CD4-positive, alpha-beta T cell (primary cell): Measurements from ENCODE around the gene PHEX. TPM values are rescaled to one million over a fixed set of nuclear protein-coding genes. Genes with fewer than 3 reads are reported as not detected.

Experiments
- ATAC-seq: fragments of 200-7000 bp; cut with Tn5 transposase; one replicate; pipeline ENCODE4 v1.10.0; 2022; ENCODE audit warnings: mild to moderate bottlenecking; ENCODE audit not compliant: poor library complexity
- CTCF ChIA-PET: fragments of 350-600 bp; sonication (Branson Sonifier 250); formaldehyde crosslinking; loops from one replicate; lab custom pipeline; 2021; ENCODE audit warnings: antibody characterized with exemption, inconsistent platforms; lab: Charles Lee
- POLR2A ChIA-PET: fragments of 350-600 bp; sonication (Branson Sonifier 250); formaldehyde crosslinking; loops from one replicate; lab custom pipeline; 2021; ENCODE audit warnings: antibody characterized with exemption, inconsistent platforms; lab: Charles Lee
- DNase-seq, 14 experiments: peaks; one replicate each; pipeline ENCODE4 v3.0.0-alpha.2; 2013 to 2020; ENCODE audit warnings: mixed read lengths in 2 of 14
- H3K27ac ChIP-seq, 2 donors: one replicate each; pipeline versions ENCODE4 v1.5.1 to v1.7.0; 2013; ENCODE audit warnings: low read length in 2 of 2, low read depth in 1 of 2, mild to moderate bottlenecking in 1 of 2
- H3K27me3 ChIP-seq, 2 experiments: 1 replicate in 1 of 2; 2 replicates in 1 of 2; pipeline versions ENCODE4 v1.6.1 to v1.7.0; 2013; ENCODE audit warnings: low read length in 2 of 2, control low read depth in 1 of 2, mild to moderate bottlenecking in 1 of 2, moderate library complexity in 1 of 2; ENCODE audit not compliant: insufficient read depth in 2 of 2, control insufficient read depth in 1 of 2
- H3K36me3 ChIP-seq: one replicate; pipeline ENCODE4 v1.6.1; 2013; ENCODE audit warnings: low read length, control low read depth; ENCODE audit not compliant: insufficient read depth
- H3K4me1 ChIP-seq: one replicate; pipeline ENCODE4 v1.6.1; 2013; ENCODE audit warnings: low read length, control low read depth; ENCODE audit not compliant: insufficient read depth
- H3K4me3 ChIP-seq: one replicate; pipeline ENCODE4 v1.5.1; 2013; ENCODE audit warnings: mild to moderate bottlenecking, low read length, moderate library complexity
- H3K9me3 ChIP-seq, 2 experiments: 1 replicate in 1 of 2; 2 replicates in 1 of 2; pipeline versions ENCODE4 v1.6.1 to v1.7.0; 2013; ENCODE audit warnings: low read length in 2 of 2, mild to moderate bottlenecking in 2 of 2, control low read depth in 1 of 2, moderate library complexity in 1 of 2; ENCODE audit not compliant: control insufficient read depth in 1 of 2, insufficient read depth in 1 of 2
- H3K27ac Mint-ChIP-seq: one replicate; pipeline ENCODE4 v1.8.0; 2020; ENCODE audit warnings: mixed read lengths
- H3K27me3 Mint-ChIP-seq: one replicate; pipeline ENCODE4 v1.8.0; 2021; ENCODE audit warnings: mixed read lengths
- H3K36me3 Mint-ChIP-seq: one replicate; pipeline ENCODE4 v1.8.0; 2021; ENCODE audit warnings: low read depth, mixed read lengths
- H3K4me1 Mint-ChIP-seq: one replicate; pipeline ENCODE4 v1.8.0; 2021; ENCODE audit warnings: low read depth, mixed read lengths
- H3K4me3 Mint-ChIP-seq: one replicate; pipeline ENCODE4 v1.8.0; 2020; ENCODE audit warnings: mild to moderate bottlenecking, mixed read lengths
- H3K9me3 Mint-ChIP-seq: one replicate; pipeline ENCODE4 v1.8.0; 2020; ENCODE audit warnings: mixed read lengths
- intact Hi-C, 2 experiments: fragments of 100-400 bp; cut with DNase I in 1 of 2; cut with micrococcal nuclease in 1 of 2; formaldehyde crosslinking; loops; one replicate each; pipeline versions ENCODE4 v1.15.1 to v1.9.0; 2023 to 2025; cut with DNase I, micrococcal nuclease
- total RNA-seq, 174 experiments: library from RNA in 2 of 174; stranded (reverse) in 2 of 174; gene quantifications; one replicate each; pipeline ENCODE4 v1.2.3 and lab custom pipeline; 2021 to 2026
- TF ChIP-seq, protein P1 (sequence below): fragments of 200-600 bp; IDR thresholded peaks from one replicate; pipeline ENCODE4 v1.8.0; 2022; ENCODE audit warnings: antibody characterized with exemption, mild to moderate bottlenecking

PHEX gene
- total RNA-seq, 2 experiments from 2014 or later, result 0.08 to 0.14 TPM

DNA sequence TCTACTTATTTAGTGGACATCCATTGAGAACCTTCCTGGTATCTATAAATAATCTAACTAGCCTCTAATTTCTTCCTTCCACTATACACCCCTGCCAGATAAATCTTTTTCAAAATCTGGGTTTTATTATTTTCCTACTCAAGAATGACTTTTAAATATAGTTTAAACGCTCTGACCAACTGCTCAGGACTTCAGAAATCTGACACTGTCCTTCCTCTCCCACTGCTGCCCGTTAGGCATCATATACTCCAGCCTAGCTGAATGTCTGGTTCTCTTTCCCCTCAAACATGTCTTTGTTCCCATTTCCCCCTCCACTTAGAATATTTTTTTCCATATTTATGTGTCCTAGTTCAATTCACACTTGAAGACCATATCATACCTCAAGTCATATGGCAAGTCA, 205.4 kb downstream of the PHEX start:
- POLR2A ChIA-PET, result no interaction called here
- H3K36me3 ChIP-seq, result no peaks in the 10 kb centered on the region

DNA sequence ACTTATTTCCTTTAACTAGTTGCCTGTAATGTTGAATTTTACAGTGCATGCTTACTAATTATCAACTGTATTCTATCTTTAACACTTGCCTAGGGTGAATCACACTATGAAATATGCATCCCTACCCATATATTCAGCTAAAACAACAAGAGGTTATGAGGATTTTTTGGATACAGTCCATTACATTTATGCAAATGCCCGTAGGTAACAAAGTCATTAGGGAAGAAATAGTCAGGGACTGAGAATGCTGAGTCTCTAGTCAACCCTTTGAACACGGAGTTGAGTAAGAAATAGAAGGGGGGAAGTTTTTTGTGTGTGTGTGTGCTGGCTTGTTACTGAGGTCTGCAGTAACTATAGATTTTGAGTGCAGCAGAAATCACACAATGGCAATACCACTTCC, 214.5 kb downstream of the PHEX start:
- ChIA-PET POLR2A (no interaction called here), CTCF (no interaction called here)
- no peaks in the 10 kb centered on the region for H3K9me3 ChIP-seq
- Mint-ChIP-seq H3K36me3 (no peaks in the 10 kb centered on the region), H3K4me1 (no peaks in the 10 kb centered on the region), H3K27ac (no peak overlapping the region), H3K27me3 (no peaks in the 10 kb centered on the region), H3K9me3 (no peaks in the 10 kb centered on the region), H3K4me3 (no peak overlapping the region)
- no peak overlapping the region for H3K4me3 ChIP-seq
- H3K4me1 ChIP-seq, result no peaks in the 10 kb centered on the region
- intact Hi-C loops, result no loop called here
- H3K27me3 ChIP-seq, result no peaks in the 10 kb centered on the region
- DNase-seq, result no peak
- TF ChIP-seq, protein P1, sequence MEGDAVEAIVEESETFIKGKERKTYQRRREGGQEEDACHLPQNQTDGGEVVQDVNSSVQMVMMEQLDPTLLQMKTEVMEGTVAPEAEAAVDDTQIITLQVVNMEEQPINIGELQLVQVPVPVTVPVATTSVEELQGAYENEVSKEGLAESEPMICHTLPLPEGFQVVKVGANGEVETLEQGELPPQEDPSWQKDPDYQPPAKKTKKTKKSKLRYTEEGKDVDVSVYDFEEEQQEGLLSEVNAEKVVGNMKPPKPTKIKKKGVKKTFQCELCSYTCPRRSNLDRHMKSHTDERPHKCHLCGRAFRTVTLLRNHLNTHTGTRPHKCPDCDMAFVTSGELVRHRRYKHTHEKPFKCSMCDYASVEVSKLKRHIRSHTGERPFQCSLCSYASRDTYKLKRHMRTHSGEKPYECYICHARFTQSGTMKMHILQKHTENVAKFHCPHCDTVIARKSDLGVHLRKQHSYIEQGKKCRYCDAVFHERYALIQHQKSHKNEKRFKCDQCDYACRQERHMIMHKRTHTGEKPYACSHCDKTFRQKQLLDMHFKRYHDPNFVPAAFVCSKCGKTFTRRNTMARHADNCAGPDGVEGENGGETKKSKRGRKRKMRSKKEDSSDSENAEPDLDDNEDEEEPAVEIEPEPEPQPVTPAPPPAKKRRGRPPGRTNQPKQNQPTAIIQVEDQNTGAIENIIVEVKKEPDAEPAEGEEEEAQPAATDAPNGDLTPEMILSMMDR, result no peak
- no peaks in the 10 kb centered on the region for H3K36me3 ChIP-seq
- ATAC-seq, result no peak
- H3K27ac ChIP-seq, result no peak overlapping the region

More for the DNA sequence above, 205.4 kb downstream of the PHEX start:
- H3K36me3 Mint-ChIP-seq, result no peaks in the 10 kb centered on the region
- intact Hi-C loops, result no loop called here
- ATAC-seq, result no peak
- Histone ChIP-seq H3K4me3 (no peak overlapping the region), H3K27me3 (no peaks in the 10 kb centered on the region), H3K27ac (no peak overlapping the region), H3K9me3 (peaks cover 0 to 7% of the 10 kb centered on the region in 2 experiments), H3K4me1 (no peaks in the 10 kb centered on the region)
- H3K4me1 Mint-ChIP-seq, result no peaks in the 10 kb centered on the region
- TF ChIP-seq, protein P1, result no peak
- no peak overlapping the region for H3K27ac Mint-ChIP-seq
- no peak overlapping the region for H3K4me3 Mint-ChIP-seq
- CTCF ChIA-PET, result no interaction called here
- H3K27me3 Mint-ChIP-seq, result no peaks in the 10 kb centered on the region
- DNase-seq, result no peak
- no peaks in the 10 kb centered on the region for H3K9me3 Mint-ChIP-seq

DNA sequence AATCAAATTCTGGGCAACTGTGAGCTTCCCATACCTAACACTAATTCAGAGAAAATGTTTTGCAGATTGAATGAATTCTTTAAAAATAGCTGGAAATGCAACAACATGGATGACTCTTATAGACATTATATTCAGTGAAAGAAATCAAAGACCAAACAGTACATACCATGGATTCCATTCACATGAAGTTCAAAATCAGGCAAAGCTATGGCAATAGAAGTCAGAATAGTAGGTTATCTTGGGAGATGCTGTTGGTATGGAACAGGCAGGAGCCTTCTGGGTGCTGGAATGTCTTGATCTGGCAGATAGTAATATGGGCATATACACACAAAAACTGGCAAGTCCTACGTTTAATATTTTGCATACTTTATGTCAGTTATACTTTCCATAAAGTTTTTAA, 215.0 kb downstream of the PHEX start:
- ATAC-seq (no peak), DNase-seq (no peak)
- no peak overlapping the region for H3K4me3 ChIP-seq
- no peaks in the 10 kb centered on the region for H3K4me1 ChIP-seq
- no peaks in the 10 kb centered on the region for H3K36me3 ChIP-seq
- intact Hi-C loops, result no loop called here
- no peaks in the 10 kb centered on the region for H3K27me3 ChIP-seq
- no peaks in the 10 kb centered on the region for H3K9me3 ChIP-seq
- CTCF ChIA-PET, result no interaction called here
- no peak overlapping the region for H3K4me3 Mint-ChIP-seq
- no peak overlapping the region for H3K27ac Mint-ChIP-seq
- TF ChIP-seq, protein P1, result no peak
- H3K4me1 Mint-ChIP-seq, result no peaks in the 10 kb centered on the region
- H3K27me3 Mint-ChIP-seq, result no peaks in the 10 kb centered on the region
- no peaks in the 10 kb centered on the region for H3K9me3 Mint-ChIP-seq
- no peaks in the 10 kb centered on the region for H3K36me3 Mint-ChIP-seq
- POLR2A ChIA-PET, result no interaction called here
- no peak overlapping the region for H3K27ac ChIP-seq
